Measurements from ENCODE around the gene SF3B6.

- TF ChIP-seq CTCF (conservative IDR thresholded peaks at IDR 0.05; ENCODE audit: low read depth, low read length) (no peak), POLR2A (IDR thresholded peaks at IDR 0.05; ENCODE audit: low read depth, low read length) (no peak), SMC3 (IDR thresholded peaks at IDR 0.05; ENCODE audit: low read depth, low read length) (no peak), CEBPB (IDR thresholded peaks at IDR 0.05; ENCODE audit: low read depth, low read length) (no peak), MXI1 (IDR thresholded peaks at IDR 0.05; ENCODE audit: borderline replicate concordance, low read depth, low read length) (no peak), BHLHE40 (IDR thresholded peaks at IDR 0.05; ENCODE audit: low read depth, low read length) (no peak), RFX5 (IDR thresholded peaks at IDR 0.05; ENCODE audit: low read depth, low read length) (no peak), RCOR1 (IDR thresholded peaks at IDR 0.05; ENCODE audit: insufficient replicate concordance, low read length) (no peak), USF2 (IDR thresholded peaks at IDR 0.05; ENCODE audit: low read depth, low read length) (no peak), MAFK (IDR thresholded peaks at IDR 0.05; ENCODE audit: low read depth, low read length) (no peak), NFE2L2 (IDR thresholded peaks at IDR 0.05; ENCODE audit: low read depth, low read length) (no peak)
Observed at GRCh38 chr2:24047703-24048033, 28.5 kb downstream of the SF3B6 start.
